Measurements from ENCODE around the gene VCAM1.

DNA sequence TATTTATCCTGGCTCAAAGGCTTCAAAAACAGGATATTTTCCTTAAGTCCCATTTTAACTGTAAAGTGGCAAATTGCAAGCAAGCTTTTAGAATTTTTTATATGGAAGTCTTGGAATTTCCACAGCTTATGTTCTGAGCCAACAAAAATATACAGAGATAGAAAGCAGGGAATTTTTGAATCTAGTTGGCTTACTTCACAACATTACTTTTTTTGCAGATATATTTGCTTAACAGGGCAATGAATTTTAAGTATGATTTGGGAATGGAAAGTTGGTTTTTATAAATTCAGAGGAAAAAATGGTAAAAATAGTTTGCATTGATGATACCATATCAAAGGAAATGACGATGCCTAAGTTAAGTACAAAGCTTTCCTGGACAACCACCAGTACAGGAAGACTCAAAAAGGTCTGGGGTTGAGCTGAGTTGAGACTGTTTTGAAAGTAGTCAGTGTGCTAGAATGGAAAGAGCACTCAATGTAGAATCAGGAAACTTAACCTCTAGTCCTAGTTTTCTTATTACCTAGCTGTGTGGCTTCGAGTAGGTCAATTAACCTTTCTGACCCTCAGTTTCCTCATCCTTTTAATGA lies 11.0 kb upstream of the VCAM1 start:
- TF ChIP-seq, protein P1, sequence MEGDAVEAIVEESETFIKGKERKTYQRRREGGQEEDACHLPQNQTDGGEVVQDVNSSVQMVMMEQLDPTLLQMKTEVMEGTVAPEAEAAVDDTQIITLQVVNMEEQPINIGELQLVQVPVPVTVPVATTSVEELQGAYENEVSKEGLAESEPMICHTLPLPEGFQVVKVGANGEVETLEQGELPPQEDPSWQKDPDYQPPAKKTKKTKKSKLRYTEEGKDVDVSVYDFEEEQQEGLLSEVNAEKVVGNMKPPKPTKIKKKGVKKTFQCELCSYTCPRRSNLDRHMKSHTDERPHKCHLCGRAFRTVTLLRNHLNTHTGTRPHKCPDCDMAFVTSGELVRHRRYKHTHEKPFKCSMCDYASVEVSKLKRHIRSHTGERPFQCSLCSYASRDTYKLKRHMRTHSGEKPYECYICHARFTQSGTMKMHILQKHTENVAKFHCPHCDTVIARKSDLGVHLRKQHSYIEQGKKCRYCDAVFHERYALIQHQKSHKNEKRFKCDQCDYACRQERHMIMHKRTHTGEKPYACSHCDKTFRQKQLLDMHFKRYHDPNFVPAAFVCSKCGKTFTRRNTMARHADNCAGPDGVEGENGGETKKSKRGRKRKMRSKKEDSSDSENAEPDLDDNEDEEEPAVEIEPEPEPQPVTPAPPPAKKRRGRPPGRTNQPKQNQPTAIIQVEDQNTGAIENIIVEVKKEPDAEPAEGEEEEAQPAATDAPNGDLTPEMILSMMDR (IDR thresholded peaks at IDR 0.05 in 8 of 11, conservative IDR thresholded peaks at IDR 0.05 in 3 of 11): no peak
- no peak for TF ChIP-seq POLR2AphosphoS5 (IDR thresholded peaks at IDR 0.05)

All from spleen (tissue), 7 donors.